HG02840 (cell line): Measurements from ENCODE around the gene DPH1.

Experiments used
- ATAC-seq: cut with Tn5 transposase; IDR thresholded peaks from one replicate; pipeline ENCODE4 v1.9.1; 2021; ENCODE audit warnings: mild to moderate bottlenecking, moderate library complexity, moderate number of reproducible peaks; ENCODE audit not compliant: unreplicated experiment, low FRiP score

Gene DPH1

GRCh38 chr17:2059547-2060384, 29.8 kb downstream of the DPH1 start:
- ATAC-seq, result no peak

DNA sequence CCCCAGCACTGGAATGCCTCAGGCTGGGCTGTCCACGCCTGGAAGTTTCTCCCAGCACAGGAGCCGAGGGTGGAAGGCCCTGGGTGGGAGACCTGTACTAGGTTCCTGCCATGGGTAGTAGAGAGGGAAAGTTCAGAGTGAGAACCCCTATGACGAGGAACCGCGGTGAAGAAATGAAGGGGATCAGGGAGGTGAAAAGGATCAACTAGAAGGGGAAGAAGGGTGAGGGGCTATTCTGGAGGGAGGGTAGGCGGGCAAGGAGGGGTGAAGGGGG, 30.4 kb downstream of the DPH1 start:
- ATAC-seq, result no peak

DNA sequence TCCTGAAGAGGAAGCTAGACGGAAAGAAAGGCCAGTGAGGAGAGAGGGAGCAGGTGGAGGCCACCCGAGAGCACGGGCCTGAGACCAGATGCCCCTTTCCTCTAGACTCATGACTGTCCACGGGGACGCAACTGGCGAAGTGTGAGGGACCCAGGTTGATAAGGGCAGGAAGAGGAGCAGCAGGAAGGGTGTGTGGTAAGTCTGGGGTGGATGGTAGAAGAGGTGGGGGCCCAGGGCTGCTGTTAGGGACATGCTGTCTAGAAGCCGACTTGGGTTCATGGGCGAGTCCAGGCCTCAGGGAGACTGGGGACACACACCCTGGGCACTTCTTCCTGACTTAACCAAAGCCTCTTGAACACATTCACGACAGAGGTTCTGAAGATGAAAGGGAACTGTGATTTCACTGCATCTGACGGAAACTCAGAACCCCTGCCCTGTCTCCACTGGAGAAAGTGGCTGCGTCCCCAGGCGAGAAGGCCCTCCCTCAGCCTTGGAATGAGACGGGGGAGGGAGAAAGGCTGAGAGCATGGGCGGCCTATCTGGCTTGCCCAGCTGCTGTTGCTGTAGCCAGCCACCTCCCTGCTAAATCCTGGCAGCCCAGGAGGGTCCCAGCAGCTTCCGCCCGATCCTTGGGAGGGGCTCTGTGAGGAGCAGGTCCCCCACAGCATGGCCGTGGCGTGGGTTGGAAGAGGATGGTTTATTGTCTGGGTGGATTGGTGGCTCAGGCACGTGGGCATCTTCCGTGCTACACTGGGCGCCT, 30.9 kb downstream of the DPH1 start:
- no peak for ATAC-seq

DNA sequence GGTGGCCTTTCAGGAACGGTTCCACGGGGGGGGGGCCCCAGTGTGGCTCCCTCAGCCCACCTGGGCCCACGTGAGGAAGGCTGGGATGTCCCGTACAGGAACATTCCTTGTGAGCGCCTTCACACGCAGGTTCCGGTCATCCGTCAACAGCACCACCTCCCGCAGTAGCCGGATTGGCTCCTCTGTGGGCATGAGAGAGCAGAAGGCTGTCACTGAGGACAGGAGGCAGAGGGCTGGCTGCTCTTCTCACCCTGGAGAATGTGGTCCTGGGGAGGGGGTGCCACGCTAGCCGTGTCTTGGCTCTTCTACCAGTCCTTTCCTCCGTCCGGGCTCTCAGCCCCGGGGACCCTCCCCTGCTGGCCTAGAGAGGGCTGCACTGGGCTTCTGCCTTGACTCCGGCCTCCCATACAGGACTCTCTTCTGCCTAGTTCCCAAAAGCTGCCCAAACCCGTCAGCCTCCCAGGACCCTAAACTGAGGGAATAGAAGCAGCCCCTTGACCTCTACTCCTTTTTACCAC, 31.5 kb downstream of the DPH1 start:
- no peak for ATAC-seq

GRCh38 chr17:2062571-2063183, 32.7 kb downstream of the DPH1 start:
- no peak for ATAC-seq

- ATAC-seq, result no peak
Measured at GRCh38 chr17:2063261-2064146, 33.6 kb downstream of the DPH1 start.

GRCh38 chr17:2064147-2064489, 34.2 kb downstream of the DPH1 start:
- no peak for ATAC-seq

GRCh38 chr17:2064520-2064971, 34.6 kb downstream of the DPH1 start:
- ATAC-seq, result no peak

- no peak for ATAC-seq
Measured at GRCh38 chr17:2064980-2065785, 35.2 kb downstream of the DPH1 start.

DNA sequence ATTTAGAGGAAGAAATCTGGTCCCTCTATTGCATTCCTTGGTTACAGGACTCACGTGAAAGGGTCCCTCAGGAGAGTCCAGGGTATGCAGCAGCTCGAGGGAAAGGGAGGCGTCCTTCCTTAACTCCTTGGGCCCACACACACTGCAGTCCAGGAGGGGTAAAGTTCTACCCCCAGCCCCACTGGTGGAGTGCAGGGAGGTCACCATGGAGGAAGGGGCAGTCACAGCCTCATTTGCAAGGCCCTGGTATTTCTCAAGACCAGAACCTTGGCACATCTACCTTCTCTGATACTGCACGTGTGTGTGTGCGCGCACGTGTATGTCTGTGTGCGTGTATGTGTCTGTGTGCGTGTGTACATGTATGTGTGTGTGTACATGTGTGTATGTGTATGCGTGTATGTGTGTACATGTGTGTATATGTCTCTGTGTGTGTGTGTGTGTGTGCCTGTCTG, 36.0 kb downstream of the DPH1 start:
- ATAC-seq, result no peak

GRCh38 chr17:2067048-2067561, 37.2 kb downstream of the DPH1 start:
- ATAC-seq, result no peak

- ATAC-seq, result no peak
Measured at GRCh38 chr17:2067608-2068024, 37.7 kb downstream of the DPH1 start.

GRCh38 chr17:2068031-2068518, 38.1 kb downstream of the DPH1 start:
- ATAC-seq, result no peak

- ATAC-seq, result no peak
Measured at GRCh38 chr17:2068519-2069051, 38.6 kb downstream of the DPH1 start.

- peak; percentile 66 for ATAC-seq
Measured at GRCh38 chr17:2070241-2071023, 40.5 kb downstream of the DPH1 start.

- ATAC-seq, result no peak
Measured at GRCh38 chr17:2071024-2071385, 41.1 kb downstream of the DPH1 start.

- no peak for ATAC-seq
Measured at GRCh38 chr17:2071455-2072281, 41.7 kb downstream of the DPH1 start.
